ENCODE data around the gene MTUS2.

DNA sequence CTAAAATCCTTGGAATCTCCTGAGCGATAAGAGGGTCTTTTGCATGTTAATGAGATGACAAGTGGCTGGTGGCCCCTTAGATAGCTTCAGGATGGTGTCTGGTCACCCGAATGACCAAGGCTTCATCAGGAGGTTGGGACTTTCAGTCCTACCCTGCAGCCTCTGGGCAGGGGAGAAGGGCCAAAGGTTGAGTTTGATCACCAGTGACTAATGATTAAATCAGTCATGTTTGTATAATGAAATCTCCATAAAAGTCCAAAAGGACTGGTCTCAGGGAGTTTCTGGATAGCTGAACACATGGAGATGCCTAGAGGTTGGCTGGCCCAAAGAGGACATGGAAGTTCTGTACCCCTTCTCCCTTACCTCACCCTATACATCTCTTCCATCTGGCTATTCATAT lies 316.2 kb downstream of the MTUS2 start:
- TF ChIP-seq TARDBP (IDR thresholded peaks at IDR 0.05) (no peak), BHLHE40 (IDR thresholded peaks at IDR 0.05; ENCODE audit: borderline replicate concordance) (no peak), LEF1 (IDR thresholded peaks at IDR 0.05; ENCODE audit: borderline replicate concordance) (no peak), ARNT (IDR thresholded peaks at IDR 0.05) (no peak), L3MBTL2 (conservative IDR thresholded peaks at IDR 0.05) (no peak), NFRKB (IDR thresholded peaks at IDR 0.05) (no peak), FOXA1 (IDR thresholded peaks at IDR 0.05) (no peak), ELF4 (IDR thresholded peaks at IDR 0.05) (no peak), FOXK2 (IDR thresholded peaks at IDR 0.05) (no peak), SUZ12 (IDR thresholded peaks at IDR 0.05) (no peak), CTBP1 (IDR thresholded peaks at IDR 0.05; ENCODE audit: borderline replicate concordance) (no peak), FOXM1 (IDR thresholded peaks at IDR 0.05; ENCODE audit: borderline replicate concordance) (no peak)

All from HEK293T (cell line).